Esophagus muscularis mucosa (tissue), 4 donors: ENCODE results near the gene DNAJC11.

Experiments used
- CTCF ChIP-seq, 3 experiments: fragments of 200-600 bp in 2 of 3; fragments of 450-650 bp in 1 of 3; sonication (generic) in 2 of 3; IDR thresholded peaks; one replicate each; pipeline ENCODE4 v1.5.1; 2017 to 2019; ENCODE audit warnings: antibody characterized with exemption in 3 of 3, mild to moderate bottlenecking in 2 of 3, moderate library complexity in 1 of 3
- EP300 ChIP-seq: sonication (generic); formaldehyde crosslinking; IDR thresholded peaks from one replicate; pipeline ENCODE4 v1.6.1; 2017; ENCODE audit warnings: antibody characterized with exemption
- POLR2A ChIP-seq: fragments of 450-650 bp; IDR thresholded peaks from one replicate; pipeline ENCODE4 v1.6.1; 2017; ENCODE audit warnings: antibody characterized with exemption, moderate library complexity, mild to moderate bottlenecking, low read depth
- POLR2AphosphoS5 ChIP-seq, 2 donors: sonication (generic); formaldehyde crosslinking; IDR thresholded peaks; one replicate each; pipeline ENCODE4 v1.6.1; 2017; ENCODE audit warnings: antibody characterized with exemption in 2 of 2

GRCh38 chr1:6637770-6638169, 63.8 kb downstream of the DNAJC11 start:
- no peak for TF ChIP-seq CTCF (IDR thresholded peaks at IDR 0.05)
- TF ChIP-seq POLR2AphosphoS5 (IDR thresholded peaks at IDR 0.05) = no peak
- TF ChIP-seq POLR2A = no peak
- no peak for TF ChIP-seq EP300
